ENCODE results near the gene PCBP3. TPM values are rescaled to one million over a fixed set of nuclear protein-coding genes. Genes with fewer than 3 reads are reported as not detected.

The PCBP3 gene
- total RNA-seq, 1 donor from 2014 or later: not detected

GRCh38 chr21:45788637-45789506, 145.3 kb downstream of the PCBP3 start:
- no peaks in the 10 kb centered on the region for H3K36me3 Mint-ChIP-seq (ENCODE audit: low read depth)
- ATAC-seq (ENCODE audit: low read depth): no peak
- no peaks in the 10 kb centered on the region for H3K4me1 Mint-ChIP-seq
- ChIA-PET POLR2A (no interaction called here), CTCF (no interaction called here)
- H3K9me3 Mint-ChIP-seq: no peaks in the 10 kb centered on the region
- H3K27ac Mint-ChIP-seq: no peak overlapping the region
- no peak overlapping the region for H3K4me3 Mint-ChIP-seq
- TF ChIP-seq CTCF (IDR thresholded peaks at IDR 0.05): no peak
- no peak for DNase-seq
- peaks cover 5% of the 10 kb centered on the region for H3K27me3 Mint-ChIP-seq
- intact Hi-C loops (cut with micrococcal nuclease): no loop called here

- POLR2A ChIA-PET: no interaction called here
- no peaks in the 10 kb centered on the region for H3K36me3 Mint-ChIP-seq (ENCODE audit: low read depth)
- CTCF ChIA-PET: no interaction called here
- H3K4me3 Mint-ChIP-seq: no peak overlapping the region
- H3K27ac Mint-ChIP-seq: no peak overlapping the region
- ATAC-seq (ENCODE audit: low read depth) (no peak), DNase-seq (no peak)
- intact Hi-C loops (cut with micrococcal nuclease): no loop called here
- H3K9me3 Mint-ChIP-seq: no peaks in the 10 kb centered on the region
- H3K4me1 Mint-ChIP-seq: no peaks in the 10 kb centered on the region
- peaks cover 5% of the 10 kb centered on the region for H3K27me3 Mint-ChIP-seq
- no peak for TF ChIP-seq CTCF (IDR thresholded peaks at IDR 0.05)
Observed at GRCh38 chr21:45790427-45790826, 146.9 kb downstream of the PCBP3 start.

GRCh38 chr21:45791562-45792418, 148.3 kb downstream of the PCBP3 start:
- H3K36me3 Mint-ChIP-seq (ENCODE audit: low read depth): no peaks in the 10 kb centered on the region
- intact Hi-C loops (cut with micrococcal nuclease): no loop called here
- H3K4me3 Mint-ChIP-seq: no peak overlapping the region
- DNase-seq (no peak), ATAC-seq (ENCODE audit: low read depth) (no peak)
- no peak overlapping the region for H3K27ac Mint-ChIP-seq
- peaks cover 5% of the 10 kb centered on the region for H3K27me3 Mint-ChIP-seq
- no peaks in the 10 kb centered on the region for H3K9me3 Mint-ChIP-seq
- CTCF ChIA-PET: no interaction called here
- no peak for TF ChIP-seq CTCF (IDR thresholded peaks at IDR 0.05)
- H3K4me1 Mint-ChIP-seq: no peaks in the 10 kb centered on the region
- POLR2A ChIA-PET: no interaction called here

GRCh38 chr21:45792682-45793383, 149.3 kb downstream of the PCBP3 start:
- POLR2A ChIA-PET: no interaction called here
- ATAC-seq (ENCODE audit: low read depth): no peak
- H3K36me3 Mint-ChIP-seq (ENCODE audit: low read depth): no peaks in the 10 kb centered on the region
- H3K4me1 Mint-ChIP-seq: no peaks in the 10 kb centered on the region
- H3K4me3 Mint-ChIP-seq: no peak overlapping the region
- intact Hi-C loops (cut with micrococcal nuclease): no loop called here
- peaks cover 5% of the 10 kb centered on the region for H3K27me3 Mint-ChIP-seq
- H3K9me3 Mint-ChIP-seq: no peaks in the 10 kb centered on the region
- CTCF ChIA-PET: no interaction called here
- no peak for TF ChIP-seq CTCF (IDR thresholded peaks at IDR 0.05)
- no peak overlapping the region for H3K27ac Mint-ChIP-seq
- DNase-seq: no peak

GRCh38 chr21:45794027-45794426, 150.5 kb downstream of the PCBP3 start:
- POLR2A ChIA-PET: no interaction called here

More at GRCh38 chr21:45794027-45794426, 150.5 kb downstream of the PCBP3 start:
- Mint-ChIP-seq H3K27me3 (peaks cover 1% of the 10 kb centered on the region), H3K9me3 (no peaks in the 10 kb centered on the region), H3K36me3 (ENCODE audit: low read depth) (no peaks in the 10 kb centered on the region), H3K4me3 (no peak overlapping the region), H3K4me1 (no peaks in the 10 kb centered on the region), H3K27ac (no peak overlapping the region)
- ATAC-seq (ENCODE audit: low read depth) (no peak), DNase-seq (no peak)
- intact Hi-C loops (cut with micrococcal nuclease): no loop called here
- CTCF ChIA-PET: interaction anchor here (1.0 kb wide), 1 partner anchor 24 kb away, joined by 3 read pairs; no protein-coding TSS in a partner anchor
- TF ChIP-seq CTCF (IDR thresholded peaks at IDR 0.05): no peak
